ENCODE results near the gene TRIM37.

Gene TRIM37

DNA sequence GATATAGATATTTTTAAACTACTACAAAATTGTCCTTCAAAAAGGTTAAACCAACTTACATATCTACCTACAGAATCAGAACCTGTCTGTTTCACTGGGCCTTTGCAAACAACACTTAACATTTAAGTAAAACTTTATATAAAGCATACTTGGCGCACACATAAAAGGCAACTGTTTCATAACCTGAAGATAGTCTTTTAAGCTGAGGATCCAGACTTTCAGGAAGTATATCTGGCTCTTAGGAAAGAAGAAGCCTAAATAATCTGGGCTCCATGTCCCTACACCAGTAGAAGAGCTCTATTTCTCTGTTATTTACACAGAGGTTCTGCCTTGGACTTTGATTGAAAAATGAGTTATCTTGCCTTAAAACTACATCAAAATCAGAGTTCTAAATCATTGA lies 75.9 kb downstream of the TRIM37 start:
- H3K4me3 ChIP-seq (ENCODE audit: low read length), result no peak overlapping the region
- no peak for TF ChIP-seq ZNF274 (IDR thresholded peaks at IDR 0.05; ENCODE audit: low read depth, low read length)

DNA sequence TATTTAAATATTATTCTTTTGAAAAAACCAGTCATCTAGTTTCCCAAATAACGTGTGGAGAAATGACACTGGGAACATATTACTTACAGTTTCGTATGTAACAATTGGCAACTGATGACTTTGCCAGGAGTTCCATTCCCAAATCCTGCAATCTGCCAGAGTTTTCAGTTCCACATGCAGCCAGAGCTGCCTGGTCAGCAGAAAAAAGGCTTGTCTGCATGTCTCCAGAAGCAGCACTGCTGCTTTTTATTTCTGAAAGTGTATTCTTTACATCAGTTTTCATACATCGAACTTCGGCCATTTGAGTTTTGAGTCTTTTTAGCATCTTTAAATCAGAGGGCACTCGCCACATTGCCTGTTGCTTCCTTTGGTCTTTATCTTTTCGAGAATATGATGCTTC lies 78.4 kb downstream of the TRIM37 start:
- H3K4me3 ChIP-seq (ENCODE audit: low read length), result no peak overlapping the region
- no peak for TF ChIP-seq ZNF274 (IDR thresholded peaks at IDR 0.05; ENCODE audit: low read depth, low read length)

DNA sequence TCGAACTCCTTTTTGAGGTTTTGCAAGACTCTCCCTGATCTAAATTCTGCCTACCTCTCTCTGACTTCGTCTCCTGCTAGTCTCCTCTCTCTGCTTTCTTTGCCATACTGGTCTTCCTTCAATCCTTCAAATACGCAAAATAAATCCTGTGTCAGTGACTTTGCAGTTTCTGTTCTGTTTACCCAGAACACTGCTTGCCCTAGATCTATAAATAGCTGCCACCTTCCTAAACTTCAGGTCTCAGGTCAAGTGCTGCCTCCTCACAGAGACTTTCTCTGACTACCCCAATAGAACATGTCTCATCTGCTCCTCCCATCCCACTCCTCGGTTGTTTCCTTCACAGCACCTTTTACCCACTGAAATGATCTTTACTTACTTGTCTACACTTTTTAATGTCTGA lies 78.9 kb downstream of the TRIM37 start:
- TF ChIP-seq ZNF274 (IDR thresholded peaks at IDR 0.05; ENCODE audit: low read depth, low read length), result no peak
- no peak overlapping the region for H3K4me3 ChIP-seq (ENCODE audit: low read length)

DNA sequence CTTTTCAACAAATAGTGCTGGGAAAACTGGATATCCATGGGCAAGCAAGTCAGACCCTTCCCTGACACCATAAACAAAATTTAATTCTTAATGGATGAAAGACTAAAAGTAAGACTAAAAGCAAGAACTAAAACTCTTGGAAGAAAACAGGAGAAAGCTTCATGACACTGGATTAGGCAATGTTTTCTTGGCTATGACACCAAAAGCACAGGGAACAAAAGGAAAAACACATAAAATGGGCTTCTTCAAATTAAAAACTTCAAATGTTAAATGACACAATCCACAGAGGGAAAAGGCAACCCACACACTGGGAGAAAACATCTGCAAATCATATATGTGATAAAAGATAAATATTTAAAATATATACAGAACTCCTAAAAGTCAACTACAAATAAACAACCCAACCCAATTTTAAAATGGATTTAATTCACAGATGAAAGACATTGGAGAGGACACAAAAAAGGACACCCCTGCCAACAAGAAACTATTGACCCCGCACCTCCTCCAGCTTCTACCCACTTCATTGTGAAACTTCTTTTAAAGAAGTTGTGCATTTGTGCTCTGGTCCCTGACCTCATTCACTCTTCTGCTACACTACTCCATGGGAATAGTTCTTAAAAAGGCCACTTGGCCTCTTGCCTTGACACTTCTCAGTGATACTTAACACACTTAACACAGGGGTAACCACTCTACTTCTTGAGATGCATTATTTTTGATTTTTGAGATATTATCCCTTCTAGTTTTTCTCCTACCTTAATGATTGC lies 80.3 kb downstream of the TRIM37 start:
- no peak overlapping the region for H3K4me3 ChIP-seq (ENCODE audit: low read length)
- TF ChIP-seq ZNF274 (IDR thresholded peaks at IDR 0.05; ENCODE audit: low read depth, low read length), result no peak

DNA sequence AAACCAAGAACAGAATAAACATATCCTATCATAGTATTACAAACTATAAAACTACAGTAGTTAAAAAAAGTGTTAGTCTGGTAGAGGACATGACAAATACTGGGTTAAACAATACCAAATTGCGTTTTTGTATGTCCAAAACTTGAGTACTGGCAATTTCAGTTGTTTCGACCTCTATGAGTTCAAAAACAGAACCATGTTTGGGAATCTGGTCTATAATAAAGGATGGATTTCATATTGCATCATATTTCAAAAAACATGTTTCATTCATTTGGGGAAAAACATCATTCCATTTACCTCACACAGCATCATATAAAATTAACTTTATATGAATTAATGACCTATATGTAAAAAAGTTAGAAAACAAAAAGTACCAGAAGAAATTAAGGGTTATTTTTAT lies 81.8 kb downstream of the TRIM37 start:
- H3K4me3 ChIP-seq (ENCODE audit: low read length), result no peak overlapping the region
- TF ChIP-seq ZNF274 (IDR thresholded peaks at IDR 0.05; ENCODE audit: low read depth, low read length), result no peak

DNA sequence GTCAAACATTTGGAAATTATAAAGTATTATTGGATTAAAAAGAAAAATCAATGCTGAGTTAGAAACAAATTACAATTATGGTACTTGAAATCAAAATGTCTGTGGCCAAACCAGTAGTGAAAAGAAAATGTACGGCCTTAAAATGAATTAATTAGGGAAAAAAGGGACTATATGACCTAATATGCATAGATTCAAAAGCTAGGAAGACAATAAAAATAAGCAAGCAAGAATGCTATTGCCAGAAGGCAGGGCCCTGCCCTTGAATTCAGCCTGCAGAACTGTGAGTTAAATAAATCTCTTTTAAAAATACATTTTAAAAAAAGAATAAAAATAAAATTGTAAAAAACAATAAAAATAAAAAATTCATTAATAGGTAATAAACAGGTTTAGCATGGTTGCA lies 88.7 kb downstream of the TRIM37 start:
- H3K4me3 ChIP-seq (ENCODE audit: low read length), result no peak overlapping the region
- TF ChIP-seq ZNF274 (IDR thresholded peaks at IDR 0.05; ENCODE audit: low read depth, low read length), result no peak

DNA sequence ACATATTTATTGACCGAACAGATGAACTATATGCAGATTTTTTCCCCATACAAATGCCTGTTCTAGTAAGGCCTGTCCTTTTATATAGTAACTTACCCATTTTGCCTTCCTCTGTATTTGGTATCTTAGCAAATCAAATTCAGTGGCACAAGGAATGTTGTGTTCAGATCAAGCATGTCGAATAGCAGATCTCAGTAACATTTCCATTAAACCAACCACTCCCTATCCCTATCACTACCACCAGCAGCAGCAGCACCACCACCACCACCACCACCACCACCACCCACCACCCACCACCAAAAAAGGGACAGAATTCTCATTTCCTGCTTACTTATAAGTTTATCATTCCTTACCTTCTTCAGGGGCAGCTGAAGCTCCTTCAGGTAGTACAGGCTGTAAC lies 94.7 kb downstream of the TRIM37 start:
- no peak for TF ChIP-seq ZNF274 (IDR thresholded peaks at IDR 0.05; ENCODE audit: low read depth, low read length)
- no peak overlapping the region for H3K4me3 ChIP-seq (ENCODE audit: low read length)

DNA sequence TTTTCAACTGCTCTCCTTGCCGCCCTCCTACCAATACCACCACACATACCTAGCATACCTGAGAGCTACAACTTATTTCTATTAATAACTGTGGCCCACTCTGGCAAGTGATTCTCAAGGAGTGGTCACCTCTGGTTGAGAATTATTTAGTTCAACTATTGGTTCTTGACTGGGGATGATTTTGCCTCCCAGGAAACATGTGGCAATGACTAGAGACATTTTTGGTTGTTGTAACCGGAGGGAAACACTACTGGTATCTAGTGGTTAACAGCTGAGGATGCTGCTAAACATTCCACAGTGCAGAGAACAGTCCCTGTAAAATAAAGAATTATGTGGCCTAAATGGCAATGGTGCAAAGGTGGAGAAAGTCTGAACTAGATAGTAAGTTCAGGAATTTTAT lies 96.7 kb downstream of the TRIM37 start:
- no peak for TF ChIP-seq ZNF274 (IDR thresholded peaks at IDR 0.05; ENCODE audit: low read depth, low read length)
- no peak overlapping the region for H3K4me3 ChIP-seq (ENCODE audit: low read length)

DNA sequence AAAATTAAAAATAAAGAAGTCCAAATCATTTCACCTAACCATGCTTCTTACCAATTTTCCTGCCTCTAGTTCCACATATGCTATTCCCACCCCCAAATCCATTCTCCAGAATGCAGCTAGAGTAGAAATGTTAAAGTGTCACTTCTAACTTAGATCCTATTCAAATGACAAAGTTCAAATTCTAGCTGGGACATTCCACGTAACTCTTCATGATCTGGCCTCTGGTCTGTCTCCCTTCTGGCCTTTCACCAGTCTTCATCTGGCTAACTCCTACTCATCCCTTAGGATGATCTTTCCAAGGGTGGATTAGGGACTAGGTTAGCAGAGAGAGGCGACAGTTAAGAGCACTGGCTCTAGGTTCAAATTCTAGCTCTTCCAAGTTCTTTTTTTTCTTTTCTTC lies 97.9 kb downstream of the TRIM37 start:
- H3K4me3 ChIP-seq (ENCODE audit: low read length), result no peak overlapping the region
- TF ChIP-seq ZNF274 (IDR thresholded peaks at IDR 0.05; ENCODE audit: low read depth, low read length), result no peak

DNA sequence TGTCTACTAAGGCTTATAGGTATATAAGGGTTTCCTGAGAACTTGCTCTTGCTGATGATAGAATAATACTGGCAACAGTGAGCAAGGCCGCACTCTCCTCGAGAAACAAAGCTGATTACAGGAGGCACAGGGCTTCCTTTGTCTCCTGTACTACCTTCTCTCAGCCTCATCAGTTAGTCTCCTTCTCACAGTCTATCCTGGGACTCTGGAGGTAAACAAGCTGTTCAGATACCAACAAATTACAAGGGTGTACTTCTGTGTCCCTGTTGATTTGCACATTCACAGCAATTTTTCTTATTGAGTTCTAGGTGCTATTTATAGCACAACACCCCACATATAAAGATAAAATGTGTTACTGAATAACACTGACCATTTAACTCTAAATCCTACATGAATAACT lies 98.7 kb downstream of the TRIM37 start:
- TF ChIP-seq ZNF274 (IDR thresholded peaks at IDR 0.05; ENCODE audit: low read depth, low read length), result no peak
- no peak overlapping the region for H3K4me3 ChIP-seq (ENCODE audit: low read length)

DNA sequence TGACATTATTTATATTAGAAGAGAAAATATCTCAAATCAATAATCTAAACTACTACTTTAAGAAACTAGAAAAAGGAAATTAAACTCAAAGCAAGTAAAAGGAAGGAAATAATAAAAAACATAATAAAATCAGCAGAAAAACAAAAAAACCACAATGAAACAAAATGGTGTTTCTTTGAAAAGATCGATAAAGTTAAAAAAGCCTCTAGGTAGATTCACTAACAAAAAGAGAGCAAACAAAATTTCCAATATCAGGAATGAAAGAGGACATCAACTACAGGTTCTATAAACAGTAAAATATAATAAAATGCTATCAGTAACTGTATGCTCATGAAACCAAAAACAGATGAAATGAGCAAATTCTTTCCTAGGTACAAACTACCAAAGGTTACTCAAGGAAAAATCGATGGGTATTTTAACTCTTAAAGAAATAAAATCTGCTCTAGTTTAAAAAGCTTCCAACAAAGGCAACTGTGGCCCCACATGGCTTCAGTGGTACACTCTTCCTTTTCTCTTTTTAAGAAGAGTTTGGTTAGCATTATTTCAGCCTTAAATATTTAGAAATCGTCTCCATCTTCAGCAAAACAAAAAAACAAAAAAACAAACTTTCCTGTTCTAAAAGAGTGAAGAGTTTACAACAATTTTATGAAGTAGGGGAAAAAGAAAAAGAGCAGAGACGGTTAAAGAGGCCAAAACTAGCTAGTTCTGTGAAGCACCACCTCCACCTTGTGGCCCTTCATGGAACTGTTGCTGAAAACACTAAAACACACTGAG lies 102.2 kb downstream of the TRIM37 start:
- H3K4me3 ChIP-seq (ENCODE audit: low read length), result no peak overlapping the region

DNA sequence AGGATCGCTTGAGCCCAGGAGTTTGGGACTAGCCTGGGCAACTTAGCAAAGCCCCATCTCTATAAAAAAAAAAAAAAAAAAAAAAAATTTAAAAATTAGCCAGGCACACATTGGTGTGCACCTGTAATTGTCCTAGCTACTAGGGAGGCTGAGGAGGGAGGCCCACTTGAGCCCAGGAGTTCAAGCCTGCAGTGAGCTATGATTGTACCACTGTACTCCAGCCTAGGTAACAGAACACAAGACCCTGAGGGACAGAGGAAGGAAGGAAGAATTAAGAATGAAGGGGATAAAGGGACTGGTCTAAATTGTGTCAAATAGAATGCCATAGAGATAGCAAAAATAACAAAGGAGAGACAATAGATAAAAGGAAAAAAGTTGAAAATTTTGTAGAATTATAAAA lies 102.8 kb downstream of the TRIM37 start:
- no peak overlapping the region for H3K4me3 ChIP-seq (ENCODE audit: low read length)
- TF ChIP-seq ZNF274 (IDR thresholded peaks at IDR 0.05; ENCODE audit: low read depth, low read length), result no peak

More for the DNA sequence above, 102.2 kb downstream of the TRIM37 start:
- no peak for TF ChIP-seq ZNF274 (IDR thresholded peaks at IDR 0.05; ENCODE audit: low read depth, low read length)

DNA sequence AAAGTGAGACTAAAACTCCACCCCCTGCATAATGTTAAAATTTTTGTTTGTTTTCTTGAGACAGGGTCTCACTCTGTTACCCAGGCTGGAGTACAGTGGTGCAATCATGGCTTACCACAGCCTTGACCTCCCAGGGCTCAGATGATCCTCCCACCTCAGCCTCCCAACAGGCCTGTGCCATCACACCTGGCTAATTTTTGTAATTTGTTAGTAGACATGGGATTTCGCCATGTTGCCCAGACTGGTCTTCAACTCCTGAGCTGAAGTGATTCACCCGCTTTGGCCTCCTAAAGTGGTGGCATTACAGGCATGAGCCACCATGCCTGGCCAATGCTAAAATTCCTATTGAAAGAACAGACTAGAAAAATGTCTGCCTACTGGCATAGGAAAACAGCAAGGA lies 103.8 kb downstream of the TRIM37 start:
- no peak for TF ChIP-seq ZNF274 (IDR thresholded peaks at IDR 0.05; ENCODE audit: low read depth, low read length)
- no peak overlapping the region for H3K4me3 ChIP-seq (ENCODE audit: low read length)

DNA sequence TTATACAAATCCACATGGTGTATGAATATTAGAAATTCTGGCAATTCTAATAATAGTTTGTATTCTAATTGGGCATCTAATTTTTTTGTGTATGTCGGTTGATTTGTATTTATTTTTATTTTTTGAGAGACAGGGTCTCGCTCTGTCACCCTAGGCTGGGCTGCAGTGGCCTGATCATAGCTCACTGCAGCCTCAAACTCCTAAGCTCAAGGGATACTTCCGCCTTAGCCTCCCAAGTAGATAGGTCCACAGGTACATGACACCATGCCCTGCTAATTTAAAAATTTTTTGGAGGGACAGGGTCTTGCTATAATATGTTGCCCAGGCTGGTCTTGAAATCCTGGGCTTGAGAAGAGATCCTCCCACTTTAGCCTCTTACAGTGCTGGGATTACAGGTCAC lies 104.6 kb downstream of the TRIM37 start:
- H3K4me3 ChIP-seq (ENCODE audit: low read length), result no peak overlapping the region; the same call in 1 of the 2 replicates
- no peak for TF ChIP-seq ZNF274 (IDR thresholded peaks at IDR 0.05; ENCODE audit: low read depth, low read length)

DNA sequence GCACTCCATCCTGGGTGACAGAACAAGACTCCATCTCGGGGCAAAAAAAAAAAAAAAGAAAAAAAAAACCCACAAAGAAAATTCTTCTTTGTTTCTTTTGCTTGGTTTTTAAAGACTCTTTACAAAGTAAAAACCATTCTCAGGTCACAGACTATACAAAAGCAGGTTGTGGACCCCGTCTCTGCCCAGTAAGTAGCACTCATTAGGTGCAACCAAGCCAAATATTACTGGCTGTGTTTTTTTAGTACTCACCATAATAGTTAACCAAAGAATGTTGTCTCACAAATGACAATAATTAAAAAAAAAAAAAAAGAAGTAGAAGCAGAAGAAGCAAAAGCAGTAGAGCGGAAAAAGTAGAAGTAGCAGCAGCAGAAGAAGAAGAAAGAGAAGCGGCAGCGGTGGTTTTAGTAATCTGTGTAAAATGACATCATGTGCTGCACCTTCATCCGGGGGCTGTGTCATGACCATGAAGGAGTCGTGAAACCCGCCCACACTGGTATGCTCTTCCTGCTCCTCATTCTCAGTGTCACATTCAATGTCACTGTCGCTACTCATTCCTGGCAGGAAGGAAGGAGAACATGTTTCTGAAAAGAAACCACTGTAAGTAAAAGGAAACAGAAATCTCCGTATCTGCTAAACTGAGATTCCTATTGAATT lies 105.4 kb downstream of the TRIM37 start:
- no peak for TF ChIP-seq ZNF274 (IDR thresholded peaks at IDR 0.05; ENCODE audit: low read depth, low read length)
- peak overlapping the region; percentile 29; the same call in 1 of the 2 replicates for H3K4me3 ChIP-seq (ENCODE audit: low read length)

Measured in GM08714 (cell line).